Thyroid gland (tissue), 4 donors: ENCODE results near the gene ARSI. TPM values are rescaled to one million over a fixed set of nuclear protein-coding genes. Genes with fewer than 3 reads are reported as not detected.

ENCODE experiments used
- DNase-seq, 2 donors: peaks; one replicate each; pipeline ENCODE4 v3.0.0-alpha.2; 2019
- H3K27ac ChIP-seq, 3 donors: fragments of 200-600 bp; sonication (generic); 1 replicate in 2 of 3; 2 replicates in 1 of 3; pipeline ENCODE4 v1.5.1; 2016 to 2019; ENCODE audit warnings: mild to moderate bottlenecking in 1 of 3, moderate library complexity in 1 of 3
- H3K27me3 ChIP-seq: fragments of 200-600 bp; sonication (generic); one replicate; pipeline ENCODE4 v1.5.1; 2019
- H3K36me3 ChIP-seq, 2 donors: fragments of 200-600 bp; sonication (generic); one replicate each; pipeline ENCODE4 v1.5.1; 2016 to 2019
- H3K4me1 ChIP-seq, 2 donors: fragments of 200-600 bp; sonication (generic); one replicate each; pipeline ENCODE4 v1.5.1; 2017 to 2019
- H3K4me3 ChIP-seq, 3 donors: fragments of 200-600 bp; sonication (generic); replicated peaks in 1 of 3; 1 replicate in 2 of 3; 2 replicates in 1 of 3; pipeline ENCODE4 v1.5.1; 2016; ENCODE audit warnings: mild to moderate bottlenecking in 1 of 3
- H3K9me3 ChIP-seq: fragments of 200-600 bp; sonication (generic); one replicate; pipeline ENCODE4 v1.5.1; 2017
- POLR2A ChIP-seq, 2 donors: fragments of 450-650 bp; IDR thresholded peaks; one replicate each; pipeline ENCODE4 v1.6.1; 2017; ENCODE audit warnings: antibody characterized with exemption in 2 of 2, mild to moderate bottlenecking in 2 of 2, moderate library complexity in 1 of 2
- WGBS, 2 donors: methylation state at CpG; one replicate each; pipeline ENCODE4 v1.1.5; 2017; 5-methylcytosine and 5-hydroxymethylcytosine counted together
- intact Hi-C: fragments of 100-400 bp; cut with DNase I; formaldehyde crosslinking; loops from one replicate; pipeline ENCODE4 v1.15.1; 2023
- total RNA-seq, 4 donors: library from RNA; depleted of rRNA; stranded (reverse); fragments of >200 nt; gene quantifications; one replicate each; pipeline ENCODE4 v1.2.3, GENCODE V29; 2016
- TF ChIP-seq, protein P1 (sequence below), 6 experiments: fragments of 200-600 bp in 3 of 6; fragments of 450-650 bp in 3 of 6; sonication (generic) in 3 of 6; IDR thresholded peaks; one replicate each; pipeline ENCODE4 v1.5.1; 2016 to 2019; ENCODE audit warnings: antibody characterized with exemption in 6 of 6, mild to moderate bottlenecking in 2 of 6, inconsistent platforms in 1 of 6, moderate library complexity in 1 of 6

ARSI gene
- total RNA-seq, 4 donors from 2014 or later: 0.22 to 0.67 TPM; not detected in 2

GRCh38 chr5:150255659-150256409 lies 46.9 kb downstream of the ARSI start:
- H3K27ac ChIP-seq: no peak overlapping the region
- no peaks in the 10 kb centered on the region for H3K4me1 ChIP-seq
- H3K36me3 ChIP-seq: no peaks in the 10 kb centered on the region
- intact Hi-C loops: no loop called here
- TF ChIP-seq, protein P1, sequence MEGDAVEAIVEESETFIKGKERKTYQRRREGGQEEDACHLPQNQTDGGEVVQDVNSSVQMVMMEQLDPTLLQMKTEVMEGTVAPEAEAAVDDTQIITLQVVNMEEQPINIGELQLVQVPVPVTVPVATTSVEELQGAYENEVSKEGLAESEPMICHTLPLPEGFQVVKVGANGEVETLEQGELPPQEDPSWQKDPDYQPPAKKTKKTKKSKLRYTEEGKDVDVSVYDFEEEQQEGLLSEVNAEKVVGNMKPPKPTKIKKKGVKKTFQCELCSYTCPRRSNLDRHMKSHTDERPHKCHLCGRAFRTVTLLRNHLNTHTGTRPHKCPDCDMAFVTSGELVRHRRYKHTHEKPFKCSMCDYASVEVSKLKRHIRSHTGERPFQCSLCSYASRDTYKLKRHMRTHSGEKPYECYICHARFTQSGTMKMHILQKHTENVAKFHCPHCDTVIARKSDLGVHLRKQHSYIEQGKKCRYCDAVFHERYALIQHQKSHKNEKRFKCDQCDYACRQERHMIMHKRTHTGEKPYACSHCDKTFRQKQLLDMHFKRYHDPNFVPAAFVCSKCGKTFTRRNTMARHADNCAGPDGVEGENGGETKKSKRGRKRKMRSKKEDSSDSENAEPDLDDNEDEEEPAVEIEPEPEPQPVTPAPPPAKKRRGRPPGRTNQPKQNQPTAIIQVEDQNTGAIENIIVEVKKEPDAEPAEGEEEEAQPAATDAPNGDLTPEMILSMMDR (IDR thresholded peaks at IDR 0.05): no peak
- no peak for TF ChIP-seq POLR2A (IDR thresholded peaks at IDR 0.05)
- WGBS, 2 donors: 72 to 79% methylated on average over 6 of the region's 6 CpGs
- no peaks in the 10 kb centered on the region for H3K27me3 ChIP-seq
- DNase-seq: no peak
- no peaks in the 10 kb centered on the region for H3K9me3 ChIP-seq
- H3K4me3 ChIP-seq: no peak overlapping the region

GRCh38 chr5:150254774-150255173 lies 47.9 kb downstream of the ARSI start:
- H3K9me3 ChIP-seq: no peaks in the 10 kb centered on the region
- H3K27me3 ChIP-seq: no peaks in the 10 kb centered on the region
- TF ChIP-seq POLR2A (IDR thresholded peaks at IDR 0.05): no peak
- TF ChIP-seq, protein P1 (IDR thresholded peaks at IDR 0.05): no peak
- no peak overlapping the region for H3K4me3 ChIP-seq
- 82 to 94% methylated on average over 4 of the region's 4 CpGs for WGBS, 2 donors
- intact Hi-C loops: no loop called here
- no peaks in the 10 kb centered on the region for H3K36me3 ChIP-seq
- H3K27ac ChIP-seq: no peak overlapping the region
- no peaks in the 10 kb centered on the region for H3K4me1 ChIP-seq
- DNase-seq: no peak

GRCh38 chr5:150254363-150254762 lies 48.3 kb downstream of the ARSI start:
- TF ChIP-seq, protein P1 (IDR thresholded peaks at IDR 0.05): no peak
- TF ChIP-seq POLR2A (IDR thresholded peaks at IDR 0.05): no peak
- intact Hi-C loops: no loop called here
- Histone ChIP-seq H3K27ac (no peak overlapping the region), H3K36me3 (no peaks in the 10 kb centered on the region), H3K9me3 (no peaks in the 10 kb centered on the region), H3K4me3 (no peak overlapping the region), H3K4me1 (no peaks in the 10 kb centered on the region), H3K27me3 (no peaks in the 10 kb centered on the region)
- 75 to 84% methylated on average over 7 of the region's 7 CpGs for WGBS, 2 donors
- DNase-seq: no peak

DNA sequence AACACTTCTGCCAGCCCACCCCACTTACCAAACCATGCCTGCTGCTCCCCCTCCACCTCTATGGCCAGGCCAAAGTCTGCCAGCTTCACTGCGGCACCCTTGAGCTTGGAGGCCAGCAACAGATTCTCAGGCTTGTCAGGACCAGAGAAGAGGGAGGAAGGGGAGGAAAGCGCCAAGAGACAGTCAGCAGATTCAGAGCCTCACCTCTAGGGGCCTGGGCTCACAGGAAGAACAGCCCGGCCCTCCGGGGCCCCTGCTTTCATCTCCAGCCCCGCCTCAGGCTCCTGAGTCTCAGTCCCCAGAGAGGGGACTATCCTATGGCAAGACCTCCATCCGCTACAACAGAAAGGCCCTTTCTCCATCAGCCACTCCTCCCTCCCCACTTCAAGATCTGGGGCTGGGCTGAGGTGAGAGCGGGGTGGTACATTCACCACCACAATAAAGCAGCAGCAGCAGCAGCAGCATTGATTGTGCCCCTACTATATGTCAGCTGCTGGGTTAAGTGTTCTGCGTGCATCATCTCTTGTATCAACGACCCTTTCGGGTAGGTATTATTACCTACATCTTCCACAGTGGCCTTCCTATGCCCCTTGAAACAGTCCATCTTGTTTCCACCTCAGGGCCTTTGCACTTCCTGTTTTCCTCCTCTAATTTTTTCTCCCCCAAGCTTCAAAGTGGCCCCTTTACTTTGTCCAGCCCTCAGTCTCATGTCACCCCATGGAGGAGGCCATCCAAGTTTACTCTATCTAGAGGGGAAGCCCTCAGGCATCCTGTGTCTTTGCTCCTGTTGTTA lies 49.1 kb downstream of the ARSI start:
- TF ChIP-seq POLR2A (IDR thresholded peaks at IDR 0.05): no peak
- intact Hi-C loops: no loop called here
- Histone ChIP-seq H3K27me3 (no peaks in the 10 kb centered on the region), H3K27ac (no peak overlapping the region), H3K4me3 (no peak overlapping the region), H3K9me3 (no peaks in the 10 kb centered on the region), H3K4me1 (no peaks in the 10 kb centered on the region), H3K36me3 (no peaks in the 10 kb centered on the region)
- 84 to 90% methylated on average over 5 to 8 of the region's 10 CpGs for WGBS, 2 donors
- no peak for DNase-seq

DNA sequence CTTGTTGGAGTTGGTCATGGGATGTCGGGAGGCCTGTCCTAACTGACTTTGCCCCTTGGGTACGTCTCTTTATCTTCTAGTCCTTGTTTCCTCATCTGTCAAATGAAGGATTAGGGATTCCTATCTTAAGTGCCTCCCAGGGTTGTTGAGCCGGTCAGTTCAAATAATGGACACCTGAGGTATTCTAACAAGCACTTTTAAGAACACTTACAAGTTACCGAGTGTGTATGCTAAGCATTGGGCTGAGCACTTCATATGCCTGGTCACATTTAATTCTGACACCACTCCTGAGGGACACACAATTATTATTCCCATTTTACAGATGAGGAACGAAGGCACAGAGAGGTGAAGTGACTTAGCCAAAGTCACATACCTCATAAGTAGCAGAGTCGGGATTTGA lies 50.2 kb downstream of the ARSI start:
- no peaks in the 10 kb centered on the region for H3K27me3 ChIP-seq
- H3K9me3 ChIP-seq: no peaks in the 10 kb centered on the region
- H3K36me3 ChIP-seq: no peaks in the 10 kb centered on the region
- TF ChIP-seq, protein P1 (IDR thresholded peaks at IDR 0.05): no peak
- TF ChIP-seq POLR2A (IDR thresholded peaks at IDR 0.05): no peak
- intact Hi-C loops: no loop called here
- H3K4me3 ChIP-seq: no peak overlapping the region
- DNase-seq: no peak
- WGBS, 2 donors: 60 to 75% methylated on average over 6 of the region's 6 CpGs
- H3K4me1 ChIP-seq: no peaks in the 10 kb centered on the region
- H3K27ac ChIP-seq: no peak overlapping the region
